A549 (cell line): ENCODE results near the gene TBC1D14. TPM values are rescaled to one million over a fixed set of nuclear protein-coding genes. Genes with fewer than 3 reads are reported as not detected.

Experiments used
- ATAC-seq, 2 experiments: fragments of 200-7000 bp in 1 of 2; fragments of >200 bp in 1 of 2; cut with Nextera tagmentation in 1 of 2; cut with Tn5 transposase in 1 of 2; 3 replicates each; pipeline versions ENCODE4 v1.8.0 to v1.9.1; 2018 to 2020; ENCODE audit warnings: mild to moderate bottlenecking in 1 of 2, moderate library complexity in 1 of 2
- CTCF ChIA-PET: fragments of 300-600 bp; sonication (Branson Sonifier 250); formaldehyde crosslinking; extraction: SDS; loops from one replicate; lab custom pipeline; 2021; ENCODE audit warnings: antibody characterized with exemption, inconsistent platforms; lab: Yijun Ruan, JAX
- POLR2A ChIA-PET: fragments of 350-600 bp; formaldehyde crosslinking; extraction: SDS; loops from one replicate; lab custom pipeline; 2021; ENCODE audit warnings: antibody characterized with exemption, inconsistent platforms; lab: Yijun Ruan, JAX
- DNase-seq, 2 experiments: peaks; one replicate each; pipeline versions ENCODE4 v3.0.0 to v3.0.0-alpha.2; 2011 to 2016; ENCODE audit warnings: low read depth in 1 of 2, low spot score in 1 of 2
- FAIRE-seq: peaks from 2 replicates; lab custom pipeline; 2011; peaks lifted over from hg19 to GRCh38; lab: Jason Lieb, UNC
- H3K27ac ChIP-seq, 2 experiments: fragments of >200 bp; sonication (Bioruptor Twin); formaldehyde crosslinking; 3 replicates each; pipeline ENCODE4 v1.5.1; 2016 to 2017
- H3K4me1 ChIP-seq: fragments of >200 bp; sonication (Bioruptor Twin); formaldehyde crosslinking; 3 replicates; pipeline ENCODE4 v1.6.1; 2016
- H3K4me2 ChIP-seq: fragments of >200 bp; sonication (Bioruptor Twin); formaldehyde crosslinking; 3 replicates; pipeline ENCODE4 v1.6.1; 2016
- H3K4me3 ChIP-seq: fragments of >200 bp; sonication (Bioruptor Twin); formaldehyde crosslinking; 3 replicates; pipeline ENCODE4 v1.5.1; 2016
- H3K9me3 ChIP-seq: fragments of >200 bp; sonication (Bioruptor Twin); formaldehyde crosslinking; 3 replicates; pipeline ENCODE4 v1.6.1; 2016
- BHLHE40 ChIP-seq: IDR thresholded peaks from 2 replicates; pipeline ENCODE4 v1.6.1; 2012; ENCODE audit warnings: low read depth, low read length, inconsistent platforms
- CEBPB ChIP-seq, 2 experiments: fragments of >200 bp in 1 of 2; sonication (Bioruptor Twin) in 1 of 2; formaldehyde crosslinking in 1 of 2; IDR thresholded peaks; 2 replicates each; pipeline ENCODE4 v1.6.1; 2012 to 2016
- CHD4 ChIP-seq: fragments of 200-600 bp; sonication (generic); IDR thresholded peaks from 2 replicates; pipeline ENCODE4 v1.6.1; 2016; ENCODE audit warnings: antibody characterized with exemption, mild to moderate bottlenecking, borderline replicate concordance
- EHF ChIP-seq: fragments of 250-450 bp; sonication (Bioruptor Pico); IDR thresholded peaks from 2 replicates; pipeline ENCODE4 v1.5.0; 2020; ENCODE audit warnings: mild to moderate bottlenecking
- EHMT2 ChIP-seq: fragments of 200-600 bp; sonication (generic); IDR thresholded peaks from 2 replicates; pipeline ENCODE4 v1.6.1; 2016; ENCODE audit warnings: antibody characterized with exemption, low read depth, mild to moderate bottlenecking, moderate library complexity
- FOSL2 ChIP-seq, 2 experiments: fragments of 450-650 bp in 1 of 2; fragments of >200 bp in 1 of 2; sonication (Bioruptor Twin) in 1 of 2; formaldehyde crosslinking; IDR thresholded peaks; 2 replicates each; pipeline versions ENCODE4 v1.5.0 to v1.6.1; 2016 to 2020; ENCODE audit warnings: mild to moderate bottlenecking in 1 of 2, moderate library complexity in 1 of 2
- HMGXB4 ChIP-seq: fragments of 250-450 bp; sonication (Bioruptor Pico); IDR thresholded peaks from 2 replicates; pipeline ENCODE4 v1.5.0; 2021; ENCODE audit warnings: mild to moderate bottlenecking, moderate library complexity, borderline replicate concordance
- HOXA7 ChIP-seq: fragments of 250-450 bp; sonication (Bioruptor Pico); IDR thresholded peaks from 2 replicates; pipeline ENCODE4 v1.5.0; 2020; ENCODE audit warnings: mild to moderate bottlenecking, moderate library complexity
- HOXB13 ChIP-seq: fragments of 250-450 bp; sonication (Bioruptor Pico); IDR thresholded peaks from 2 replicates; pipeline ENCODE4 v1.5.0; 2020; ENCODE audit warnings: low read depth, mild to moderate bottlenecking, moderate library complexity
- HOXB5 ChIP-seq: fragments of 250-450 bp; sonication (Bioruptor Pico); IDR thresholded peaks from 2 replicates; pipeline ENCODE4 v1.5.0; 2020; ENCODE audit warnings: mild to moderate bottlenecking, moderate library complexity
- JUN ChIP-seq, 2 experiments: fragments of >200 bp; sonication (Bioruptor Twin); formaldehyde crosslinking; IDR thresholded peaks; 2 replicates in 1 of 2; 3 replicates in 1 of 2; pipeline ENCODE4 v1.6.1; 2016 to 2017
- JUNB ChIP-seq: fragments of >200 bp; sonication (Bioruptor Twin); formaldehyde crosslinking; IDR thresholded peaks from 2 replicates; pipeline ENCODE4 v1.6.1; 2016
- KDM1A ChIP-seq: fragments of 200-600 bp; sonication (generic); IDR thresholded peaks from 2 replicates; pipeline ENCODE4 v1.6.1; 2016; ENCODE audit warnings: low read depth, mild to moderate bottlenecking
- MAX ChIP-seq: IDR thresholded peaks from 2 replicates; pipeline ENCODE4 v1.6.1; 2012
- NFE2L2 ChIP-seq: fragments of 150-350 bp; conservative IDR thresholded peaks from 2 replicates; pipeline ENCODE4 v1.6.1; 2014; ENCODE audit warnings: low read length
- NPAS2 ChIP-seq: fragments of 250-450 bp; sonication (Bioruptor Pico); IDR thresholded peaks from 2 replicates; pipeline ENCODE4 v1.8.0; 2022; ENCODE audit warnings: mild to moderate bottlenecking, moderate library complexity, borderline replicate concordance
- PBX3 ChIP-seq: IDR thresholded peaks from 2 replicates; pipeline ENCODE4 v1.6.1; 2012
- POLR2AphosphoS2 ChIP-seq: conservative IDR thresholded peaks from 2 replicates; pipeline ENCODE4 v1.6.1; 2012; ENCODE audit warnings: low read length, improper control_type of control experiment, inconsistent platforms
- RARB ChIP-seq: fragments of 250-450 bp; sonication (Bioruptor Pico); IDR thresholded peaks from 2 replicates; pipeline ENCODE4 v1.8.0; 2021; ENCODE audit warnings: mild to moderate bottlenecking, moderate library complexity
- RCOR1 ChIP-seq: fragments of 150-350 bp; IDR thresholded peaks from 2 replicates; pipeline ENCODE4 v1.6.1; 2014; ENCODE audit warnings: antibody characterized with exemption, low read length, low read depth
- SMC3 ChIP-seq: fragments of >200 bp; sonication (Bioruptor Twin); formaldehyde crosslinking; IDR thresholded peaks from 3 replicates; pipeline ENCODE4 v1.6.1; 2018; ENCODE audit warnings: inconsistent platforms
- TFCP2L1 ChIP-seq: fragments of 250-450 bp; sonication (Bioruptor Pico); IDR thresholded peaks from 2 replicates; pipeline ENCODE4 v1.5.0; 2021; ENCODE audit warnings: mild to moderate bottlenecking
- TP53 ChIP-seq: fragments of 250-450 bp; sonication (Bioruptor Pico); IDR thresholded peaks from 2 replicates; pipeline ENCODE4 v1.5.0; 2021; ENCODE audit warnings: mild to moderate bottlenecking, moderate library complexity
- USF2 ChIP-seq: fragments of 450-650 bp; IDR thresholded peaks from 2 replicates; pipeline ENCODE4 v1.6.1; 2014; ENCODE audit warnings: antibody characterized with exemption
- ZFP36 ChIP-seq: fragments of 450-650 bp; IDR thresholded peaks from 2 replicates; pipeline ENCODE4 v1.6.1; 2014; ENCODE audit warnings: borderline replicate concordance; ENCODE audit not compliant: partially characterized antibody
- ZNF302 ChIP-seq: fragments of 250-450 bp; sonication (Bioruptor Pico); IDR thresholded peaks from 2 replicates; pipeline ENCODE4 v1.9.0; 2021; ENCODE audit warnings: inconsistent platforms, mild to moderate bottlenecking, moderate library complexity
- ZSCAN20 ChIP-seq: fragments of 250-450 bp; sonication (Bioruptor Pico); IDR thresholded peaks from 2 replicates; pipeline ENCODE4 v1.8.0; 2022; ENCODE audit warnings: mild to moderate bottlenecking, moderate library complexity
- WGBS: methylation state at CpG from one replicate; pipeline ENCODE4 v1.1.6; 2017; ENCODE audit errors: missing lambda C conversion rate; 5-methylcytosine and 5-hydroxymethylcytosine counted together
- polyA plus RNA-seq, 4 experiments: library from polyadenylated mRNA; depleted of rRNA in 3 of 4; stranded (reverse); fragments of >200 nt; fragmentation: RNase III in 1 of 4; extraction: RNeasy Plus Mini Kit Qiagen cat#74134 plus additional on column Dnase treatment in 1 of 4; gene quantifications; 2 replicates in 3 of 4; 3 replicates in 1 of 4; pipeline ENCODE4 v1.2.3, GENCODE V29; 2011 to 2017

The TBC1D14 gene
- polyA plus RNA-seq, 2 of the 4 experiments (the other 2 are of a cell fraction): 30.2 to 39.0 TPM

GRCh38 chr4:7026107-7026506 lies 116.5 kb downstream of the TBC1D14 start:
- no peak overlapping the region for H3K4me2 ChIP-seq
- DNase-seq (no peak), ATAC-seq (no peak), FAIRE-seq (no peak)
- POLR2A ChIA-PET: no interaction called here
- CTCF ChIA-PET: no interaction called here
- peaks cover 33% of the 10 kb centered on the region for H3K4me1 ChIP-seq
- H3K27ac ChIP-seq: no peak overlapping the region
- TF ChIP-seq JUN (IDR thresholded peaks at IDR 0.05) (no peak), HOXB13 (CRISPR knock-in tag) (no peak), FOSL2 (IDR thresholded peaks at IDR 0.05) (no peak), FOSL2 (CRISPR knock-in tag; IDR thresholded peaks at IDR 0.05) (no peak), HOXB5 (CRISPR knock-in tag) (no peak), ZSCAN20 (no peak), EHMT2 (no peak), SMC3 (no peak)
- TF ChIP-seq, all 56 proteins: peak for 0
- 89% methylated on average over 9 of the region's 9 CpGs for WGBS
- H3K4me3 ChIP-seq: no peak overlapping the region
- H3K9me3 ChIP-seq: no peaks in the 10 kb centered on the region

GRCh38 chr4:7027284-7027683 lies 117.7 kb downstream of the TBC1D14 start:
- CTCF ChIA-PET: no interaction called here
- Histone ChIP-seq H3K4me3 (no peak overlapping the region), H3K4me1 (peaks cover 23% of the 10 kb centered on the region), H3K9me3 (no peaks in the 10 kb centered on the region), H3K27ac (no peak overlapping the region), H3K4me2 (no peak overlapping the region)
- POLR2A ChIA-PET: no interaction called here
- ATAC-seq: no peak
- DNase-seq: no peak
- 96% methylated on average over 7 of the region's 7 CpGs for WGBS
- TF ChIP-seq NPAS2 (CRISPR knock-in tag) (no peak), KDM1A (no peak), USF2 (no peak), HOXB5 (CRISPR knock-in tag) (no peak), ZFP36 (no peak), CHD4 (no peak), HOXA7 (CRISPR knock-in tag) (no peak), EHF (CRISPR knock-in tag) (no peak)
- no peak for FAIRE-seq

- TF ChIP-seq HMGXB4 (no peak), POLR2AphosphoS2 (no peak), NFE2L2 (no peak), MAX (no peak), RARB (no peak), ZNF302 (CRISPR knock-in tag) (no peak), RCOR1 (no peak), PBX3 (no peak), JUNB (no peak), TFCP2L1 (CRISPR knock-in tag) (no peak), HOXB5 (CRISPR knock-in tag) (no peak), BHLHE40 (no peak), TP53 (CRISPR knock-in tag) (no peak), CEBPB (IDR thresholded peaks at IDR 0.05) (no peak)
- Histone ChIP-seq H3K9me3 (no peaks in the 10 kb centered on the region), H3K4me3 (no peak overlapping the region), H3K4me2 (no peak overlapping the region), H3K27ac (no peak overlapping the region), H3K4me1 (peaks cover 21% of the 10 kb centered on the region)
- FAIRE-seq: no peak
- DNase-seq: no peak
- 91% methylated on average over 5 of the region's 5 CpGs for WGBS
- CTCF ChIA-PET: interaction anchor here (3.8 kb wide), 1 partner anchor 43 kb away, joined by 15 read pairs; no protein-coding TSS in a partner anchor
- no peak for ATAC-seq
- POLR2A ChIA-PET: no interaction called here
Observed at GRCh38 chr4:7027913-7028312, 118.3 kb downstream of the TBC1D14 start.
